Esophagus muscularis mucosa (tissue), 4 donors: ENCODE measurements around the gene LGALS12.

ENCODE experiments used
- EP300 ChIP-seq: sonication (generic); formaldehyde crosslinking; IDR thresholded peaks from one replicate; pipeline ENCODE4 v1.6.1; 2017; ENCODE audit warnings: antibody characterized with exemption
- POLR2A ChIP-seq: fragments of 450-650 bp; IDR thresholded peaks from one replicate; pipeline ENCODE4 v1.6.1; 2017; ENCODE audit warnings: antibody characterized with exemption, moderate library complexity, mild to moderate bottlenecking, low read depth
- POLR2AphosphoS5 ChIP-seq, 2 donors: sonication (generic); formaldehyde crosslinking; IDR thresholded peaks; one replicate each; pipeline ENCODE4 v1.6.1; 2017; ENCODE audit warnings: antibody characterized with exemption in 2 of 2
- TF ChIP-seq, protein P1 (sequence below), 3 experiments: fragments of 200-600 bp in 2 of 3; fragments of 450-650 bp in 1 of 3; sonication (generic) in 2 of 3; IDR thresholded peaks; one replicate each; pipeline ENCODE4 v1.5.1; 2017 to 2019; ENCODE audit warnings: antibody characterized with exemption in 3 of 3, mild to moderate bottlenecking in 2 of 3, moderate library complexity in 1 of 3

DNA sequence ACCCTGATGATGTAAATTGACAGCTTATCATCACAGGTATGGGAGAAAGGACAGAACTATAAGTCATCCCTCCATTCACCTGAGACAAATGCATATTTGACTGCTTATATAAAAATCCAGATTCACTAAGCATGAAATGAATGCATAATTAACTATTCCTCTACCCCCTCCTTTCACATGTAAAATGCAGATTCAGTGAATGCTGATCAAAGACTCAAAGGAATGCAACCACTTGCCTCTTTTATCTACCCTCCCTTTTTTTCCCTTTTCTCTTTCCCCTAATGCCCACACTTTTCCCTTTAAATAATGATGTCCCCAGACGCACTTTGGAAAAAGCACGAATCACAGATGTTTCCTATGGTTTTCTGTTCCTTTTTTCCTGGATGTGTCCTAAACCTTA lies 26.2 kb downstream of the LGALS12 start:
- TF ChIP-seq, protein P1, sequence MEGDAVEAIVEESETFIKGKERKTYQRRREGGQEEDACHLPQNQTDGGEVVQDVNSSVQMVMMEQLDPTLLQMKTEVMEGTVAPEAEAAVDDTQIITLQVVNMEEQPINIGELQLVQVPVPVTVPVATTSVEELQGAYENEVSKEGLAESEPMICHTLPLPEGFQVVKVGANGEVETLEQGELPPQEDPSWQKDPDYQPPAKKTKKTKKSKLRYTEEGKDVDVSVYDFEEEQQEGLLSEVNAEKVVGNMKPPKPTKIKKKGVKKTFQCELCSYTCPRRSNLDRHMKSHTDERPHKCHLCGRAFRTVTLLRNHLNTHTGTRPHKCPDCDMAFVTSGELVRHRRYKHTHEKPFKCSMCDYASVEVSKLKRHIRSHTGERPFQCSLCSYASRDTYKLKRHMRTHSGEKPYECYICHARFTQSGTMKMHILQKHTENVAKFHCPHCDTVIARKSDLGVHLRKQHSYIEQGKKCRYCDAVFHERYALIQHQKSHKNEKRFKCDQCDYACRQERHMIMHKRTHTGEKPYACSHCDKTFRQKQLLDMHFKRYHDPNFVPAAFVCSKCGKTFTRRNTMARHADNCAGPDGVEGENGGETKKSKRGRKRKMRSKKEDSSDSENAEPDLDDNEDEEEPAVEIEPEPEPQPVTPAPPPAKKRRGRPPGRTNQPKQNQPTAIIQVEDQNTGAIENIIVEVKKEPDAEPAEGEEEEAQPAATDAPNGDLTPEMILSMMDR (IDR thresholded peaks at IDR 0.05) = no peak
- TF ChIP-seq POLR2A (no peak), EP300 (no peak), POLR2AphosphoS5 (IDR thresholded peaks at IDR 0.05) (no peak)
